Measurements from ENCODE around the gene BMP6. TPM values are rescaled to one million over a fixed set of nuclear protein-coding genes. Genes with fewer than 3 reads are reported as not detected.

Gene BMP6
- total and polyA plus RNA-seq, 2 of the 8 experiments (the other 6 are each of a cell fraction or from before 2014, with no cell fraction given) = 2.0 to 2.1 TPM

GRCh38 chr6:7781240-7781639, 55.3 kb downstream of the BMP6 start:
- H3K36me3 ChIP-seq (ENCODE audit: control insufficient read depth in 2 of 4, insufficient read depth in 4 of 4, low read length in 3 of 4) = no peaks in the 10 kb centered on the region
- no peaks in the 10 kb centered on the region for H3K79me1 ChIP-seq (ENCODE audit: low read depth, low read length)
- no peak overlapping the region for H2BK5ac ChIP-seq (ENCODE audit: low read depth, low read length)
- no peak overlapping the region for H2BK12ac ChIP-seq (ENCODE audit: low read depth, low read length)
- H3K4me2 ChIP-seq (ENCODE audit: insufficient read depth in 1 of 2, low read depth in 2 of 2, low read length in 2 of 2) = no peak overlapping the region
- H3K23ac ChIP-seq (ENCODE audit: insufficient read length) = no peak overlapping the region
- H3K4me3 ChIP-seq (ENCODE audit: extremely low read depth in 1 of 4, insufficient read depth in 2 of 4, low read depth in 3 of 4, low read length in 4 of 4) = no peak overlapping the region
- H3K23me2 ChIP-seq (ENCODE audit: low read depth, low read length) = no peaks in the 10 kb centered on the region
- no peak overlapping the region for H2BK20ac ChIP-seq (ENCODE audit: low read length)
- 86% methylated on average over 6 of the region's 6 CpGs; no CpG with 5 or more reads in 1 of the 2 experiments for WGBS, 2 experiments (ENCODE audit: extremely low coverage in 1 of 2, insufficient coverage in 1 of 2, insufficient read length in 1 of 2, insufficient replicate concordance in 2 of 2, low coverage in 1 of 2, low lambda C conversion rate in 2 of 2, missing lambda C conversion rate in 1 of 2)
- no peak overlapping the region for H2BK120ac ChIP-seq (replicated peaks; ENCODE audit: low read depth, low read length)
- no peak overlapping the region for H3K27ac ChIP-seq (ENCODE audit: low read depth, low read length)
- H3K14ac ChIP-seq (ENCODE audit: insufficient read length) = no peak overlapping the region
- CTCF ChIA-PET (ENCODE audit: partially characterized antibody) = no interaction called here
- H2AK5ac ChIP-seq (ENCODE audit: low read depth, low read length) = no peak overlapping the region
- no peaks in the 10 kb centered on the region for H3K4me1 ChIP-seq (replicated peaks in 1 of 4; ENCODE audit: control insufficient read depth in 3 of 4, insufficient read depth in 4 of 4, low read length in 3 of 4)
- H2BK15ac ChIP-seq (ENCODE audit: low read length) = no peak overlapping the region
- H3K4ac ChIP-seq (replicated peaks; ENCODE audit: insufficient read length, low read depth, low read length) = no peak overlapping the region
- POLR2A ChIA-PET (ENCODE audit: partially characterized antibody) = no interaction called here
- H4K20me1 ChIP-seq (replicated peaks in 1 of 2; ENCODE audit: control insufficient read depth in 1 of 2, insufficient read depth in 2 of 2, low read length in 2 of 2) = no peaks in the 10 kb centered on the region
- H4K5ac ChIP-seq (ENCODE audit: insufficient read length, low read depth, low read length) = no peak overlapping the region
- no peak overlapping the region for H2AFZ ChIP-seq (ENCODE audit: low read length)
- DNase-seq (ENCODE audit: low read depth in 1 of 2, low spot score in 2 of 2) (no peak), FAIRE-seq (no peak)
- H3K9ac ChIP-seq (replicated peaks in 1 of 4; ENCODE audit: extremely low read depth in 1 of 4, low read depth in 3 of 4, low read length in 3 of 4) = no peak overlapping the region
- no peak overlapping the region for H3K18ac ChIP-seq (ENCODE audit: extremely low read depth, low read length)
- no peak for TF ChIP-seq HDAC6 (IDR thresholded peaks at IDR 0.05; ENCODE audit: low read depth, low read length)
- no peak for TF ChIP-seq TAF7 (optimal IDR thresholded peaks at IDR 0.05; ENCODE audit: borderline replicate concordance, low read depth, low read length)
- no peak overlapping the region for H4K91ac ChIP-seq (replicated peaks; ENCODE audit: insufficient read length, low read length)
- no peaks in the 10 kb centered on the region for H3K79me2 ChIP-seq (ENCODE audit: control insufficient read depth in 1 of 2, insufficient read depth in 2 of 2, low read length in 2 of 2)
- no peak overlapping the region for H3K56ac ChIP-seq (replicated peaks; ENCODE audit: insufficient read length, low read depth, low read length)
- H3K9me3 ChIP-seq (ENCODE audit: insufficient read depth in 2 of 2, low read depth in 1 of 2, low read length in 1 of 2) = no peaks in the 10 kb centered on the region
- H3K27me3 ChIP-seq (replicated peaks in 1 of 4; ENCODE audit: control insufficient read depth in 3 of 4, extremely low read depth in 1 of 4, insufficient read depth in 3 of 4, low read length in 3 of 4) = peaks cover 0 to 2% (median 0%) of the 10 kb centered on the region in 4 experiments; a peak in 1 of 7 replicates
- no peak overlapping the region for H4K8ac ChIP-seq (ENCODE audit: extremely low read depth, insufficient read depth, low read length)

Data from H1 (cell line).